T-cell (primary cell): ENCODE data around the gene PTPRD. TPM values are rescaled to one million over a fixed set of nuclear protein-coding genes. Genes with fewer than 3 reads are reported as not detected.

Experiments used
- ATAC-seq, 4 experiments: fragments of 200-7000 bp in 3 of 4; fragments of 150-1000 bp in 1 of 4; cut with Tn5 transposase; replicated peaks in 1 of 4; 1 replicate in 3 of 4; 2 replicates in 1 of 4; pipeline ENCODE4 v1.10.0; 2021; ENCODE audit warnings: moderate library complexity in 3 of 4, mild to moderate bottlenecking in 2 of 4, moderate number of reproducible peaks in 1 of 4
- CTCF ChIA-PET, 2 donors: fragments of 300-600 bp; sonication (Branson Sonifier 250); formaldehyde crosslinking; loops; one replicate each; lab custom pipeline; 2022; ENCODE audit warnings: antibody characterized with exemption in 2 of 2; lab: Charles Lee
- POLR2A ChIA-PET, 2 donors: fragments of 300-600 bp; sonication (Branson Sonifier 250); formaldehyde crosslinking; loops; one replicate each; lab custom pipeline; 2022; ENCODE audit warnings: antibody characterized with exemption in 2 of 2; lab: Charles Lee
- DNase-seq, 35 experiments: peaks; one replicate each; pipeline versions ENCODE4 v3.0.0 to v3.0.0-alpha.2; 2013 to 2023
- H3K27ac ChIP-seq: one replicate; pipeline ENCODE4 v1.5.1; 2013; ENCODE audit warnings: low read length
- H3K27me3 ChIP-seq, 2 experiments: replicated peaks in 1 of 2; 1 replicate in 1 of 2; 2 replicates in 1 of 2; pipeline versions ENCODE4 v1.6.1 to v1.7.0; 2013; ENCODE audit warnings: low read length in 1 of 2, mixed read lengths in 1 of 2; ENCODE audit not compliant: control insufficient read depth in 2 of 2, insufficient read depth in 2 of 2; ENCODE audit errors: extremely low read depth in 1 of 2
- H3K36me3 ChIP-seq, 2 donors: 1 replicate in 1 of 2; 2 replicates in 1 of 2; pipeline versions ENCODE4 v1.6.1 to v1.7.0; 2013; ENCODE audit warnings: low read length in 1 of 2; ENCODE audit not compliant: control insufficient read depth in 2 of 2, insufficient read depth in 1 of 2; ENCODE audit errors: extremely low read depth in 1 of 2
- H3K4me1 ChIP-seq, 2 experiments: 1 replicate in 1 of 2; 2 replicates in 1 of 2; pipeline versions ENCODE4 v1.6.1 to v1.7.0; 2013; ENCODE audit warnings: low read length in 2 of 2, mixed read lengths in 1 of 2; ENCODE audit not compliant: insufficient read depth in 2 of 2, control insufficient read depth in 1 of 2; ENCODE audit errors: extremely low read depth in 1 of 2
- H3K4me3 ChIP-seq, 2 donors: 1 replicate in 1 of 2; 2 replicates in 1 of 2; pipeline versions ENCODE4 v1.5.1 to v1.7.0; 2013; ENCODE audit warnings: mild to moderate bottlenecking in 2 of 2, low read length in 1 of 2, moderate library complexity in 1 of 2; ENCODE audit not compliant: control insufficient read depth in 1 of 2; ENCODE audit errors: extremely low read depth in 1 of 2
- H3K9me3 ChIP-seq: 2 replicates; pipeline ENCODE4 v1.7.0; 2013
- H3K27ac Mint-ChIP-seq, 2 donors: one replicate each; pipeline ENCODE4 v1.8.0; 2020 to 2021; ENCODE audit warnings: mild to moderate bottlenecking in 2 of 2, mixed read lengths in 2 of 2
- H3K27me3 Mint-ChIP-seq, 2 donors: one replicate each; pipeline ENCODE4 v1.8.0; 2021 to 2022; ENCODE audit warnings: mixed read lengths in 2 of 2
- H3K36me3 Mint-ChIP-seq: one replicate; pipeline ENCODE4 v1.8.0; 2021; ENCODE audit warnings: mixed read lengths
- H3K4me1 Mint-ChIP-seq, 3 donors: one replicate each; pipeline ENCODE4 v1.8.0; 2020 to 2022; ENCODE audit warnings: mixed read lengths in 3 of 3, mild to moderate bottlenecking in 1 of 3
- H3K4me3 Mint-ChIP-seq, 3 donors: one replicate each; pipeline ENCODE4 v1.8.0; 2020 to 2022; ENCODE audit warnings: mild to moderate bottlenecking in 3 of 3, mixed read lengths in 3 of 3, moderate library complexity in 3 of 3
- H3K9me3 Mint-ChIP-seq, 3 donors: one replicate each; pipeline ENCODE4 v1.8.0; 2020 to 2022; ENCODE audit warnings: mixed read lengths in 3 of 3
- WGBS: methylation state at CpG from one replicate; pipeline ENCODE4 v1.1.5; 2013; ENCODE audit warnings: missing lambda C conversion rate; ENCODE audit not compliant: insufficient coverage; 5-methylcytosine and 5-hydroxymethylcytosine counted together
- total RNA-seq, 35 experiments: library from RNA in 6 of 35; stranded (reverse) in 6 of 35; fragments of 120-200 nt in 1 of 35; gene quantifications; one replicate each; pipeline versions ENCODE4 v1.2.1 to v1.2.4 and lab custom pipeline; 2013 to 2026

The PTPRD gene
- total RNA-seq, 5 donors from 2014 or later (not counting 1 experiment from before 2014, with no cell fraction given) = 0.13 to 0.61 (median 0.38) TPM; not detected in 2

- H3K4me3 ChIP-seq = no peak overlapping the region
- no peak overlapping the region for H3K27ac Mint-ChIP-seq
- ATAC-seq (no peak), DNase-seq (no peak)
- no peaks in the 10 kb centered on the region for H3K4me1 ChIP-seq
- no peaks in the 10 kb centered on the region for H3K4me1 Mint-ChIP-seq
- no CpG with 5 or more reads among the region's 3 CpGs for WGBS
- ChIA-PET CTCF (no interaction called here), POLR2A (no interaction called here)
- H3K27ac ChIP-seq = no peak overlapping the region
- no peaks in the 10 kb centered on the region for H3K36me3 Mint-ChIP-seq
- no peaks in the 10 kb centered on the region for H3K27me3 Mint-ChIP-seq
- H3K4me3 Mint-ChIP-seq = no peak overlapping the region
- no peaks in the 10 kb centered on the region for H3K27me3 ChIP-seq
- H3K36me3 ChIP-seq = no peaks in the 10 kb centered on the region
- H3K9me3 Mint-ChIP-seq = no peaks in the 10 kb centered on the region
- H3K9me3 ChIP-seq = no peaks in the 10 kb centered on the region
Observed at GRCh38 chr9:8552732-8553131, 2060.1 kb downstream of the PTPRD start.

GRCh38 chr9:8549214-8549613 lies 2063.6 kb downstream of the PTPRD start:
- no peak overlapping the region for H3K4me3 Mint-ChIP-seq

GRCh38 chr9:8543219-8543618 lies 2069.6 kb downstream of the PTPRD start:
- Histone ChIP-seq H3K4me1 (no peaks in the 10 kb centered on the region), H3K27ac (no peak overlapping the region), H3K4me3 (no peak overlapping the region), H3K27me3 (no peaks in the 10 kb centered on the region), H3K9me3 (no peaks in the 10 kb centered on the region), H3K36me3 (no peaks in the 10 kb centered on the region)
- POLR2A ChIA-PET = no interaction called here
- no peak overlapping the region for H3K4me3 Mint-ChIP-seq
- peaks cover 0 to 2% of the 10 kb centered on the region in 2 donors for H3K27me3 Mint-ChIP-seq
- H3K4me1 Mint-ChIP-seq = no peaks in the 10 kb centered on the region
- no peak for ATAC-seq
- CTCF ChIA-PET = no interaction called here
- no peak for DNase-seq
- no peak overlapping the region for H3K27ac Mint-ChIP-seq
- no CpG with 5 or more reads among the region's 2 CpGs for WGBS
- H3K9me3 Mint-ChIP-seq = no peaks in the 10 kb centered on the region
- H3K36me3 Mint-ChIP-seq = no peaks in the 10 kb centered on the region

More at GRCh38 chr9:8549214-8549613, 2063.6 kb downstream of the PTPRD start:
- H3K27ac ChIP-seq = no peak overlapping the region
- no peaks in the 10 kb centered on the region for H3K27me3 ChIP-seq
- no peaks in the 10 kb centered on the region for H3K4me1 ChIP-seq
- H3K36me3 Mint-ChIP-seq = no peaks in the 10 kb centered on the region
- ChIA-PET CTCF (no interaction called here), POLR2A (no interaction called here)
- H3K4me1 Mint-ChIP-seq = no peaks in the 10 kb centered on the region
- WGBS = 80% methylated on average over 1 of the region's 1 CpG
- H3K27ac Mint-ChIP-seq = no peak overlapping the region
- H3K27me3 Mint-ChIP-seq = peaks cover 0 to 2% of the 10 kb centered on the region in 2 donors
- ATAC-seq (no peak), DNase-seq (no peak)
- H3K4me3 ChIP-seq = no peak overlapping the region
- no peaks in the 10 kb centered on the region for H3K9me3 Mint-ChIP-seq
- H3K36me3 ChIP-seq = no peaks in the 10 kb centered on the region
- H3K9me3 ChIP-seq = no peaks in the 10 kb centered on the region

- Mint-ChIP-seq H3K27me3 (peaks cover 0 to 2% of the 10 kb centered on the region in 2 donors), H3K27ac (no peak overlapping the region), H3K4me3 (no peak overlapping the region), H3K36me3 (no peaks in the 10 kb centered on the region), H3K9me3 (no peaks in the 10 kb centered on the region), H3K4me1 (no peaks in the 10 kb centered on the region)
- no peak for DNase-seq
- Histone ChIP-seq H3K27ac (no peak overlapping the region), H3K4me1 (no peaks in the 10 kb centered on the region), H3K27me3 (no peaks in the 10 kb centered on the region), H3K4me3 (no peak overlapping the region), H3K9me3 (no peaks in the 10 kb centered on the region), H3K36me3 (no peaks in the 10 kb centered on the region)
- POLR2A ChIA-PET = no interaction called here
- no peak for ATAC-seq
- CTCF ChIA-PET = no interaction called here
- 50% methylated on average over 1 of the region's 4 CpGs for WGBS
Observed at GRCh38 chr9:8542537-8542936, 2070.3 kb downstream of the PTPRD start.

GRCh38 chr9:8539681-8540197 lies 2073.1 kb downstream of the PTPRD start:
- ATAC-seq (no peak), DNase-seq (no peak)
- no peaks in the 10 kb centered on the region for H3K9me3 Mint-ChIP-seq
- WGBS = 80% methylated on average over 1 of the region's 5 CpGs
- H3K27me3 Mint-ChIP-seq = no peaks in the 10 kb centered on the region
- Histone ChIP-seq H3K4me1 (no peaks in the 10 kb centered on the region), H3K27me3 (no peaks in the 10 kb centered on the region), H3K4me3 (no peak overlapping the region), H3K9me3 (no peaks in the 10 kb centered on the region), H3K27ac (no peak overlapping the region), H3K36me3 (no peaks in the 10 kb centered on the region)
- no peak overlapping the region for H3K27ac Mint-ChIP-seq
- ChIA-PET CTCF (no interaction called here), POLR2A (no interaction called here)
- H3K4me1 Mint-ChIP-seq = no peaks in the 10 kb centered on the region
- no peaks in the 10 kb centered on the region for H3K36me3 Mint-ChIP-seq
- no peak overlapping the region for H3K4me3 Mint-ChIP-seq

- H3K27ac ChIP-seq = no peak overlapping the region
- ChIA-PET POLR2A (interaction anchor here in 1 of 2 donors (0.6 kb wide), 1 partner anchor 22 kb away, joined by 3 read pairs; no protein-coding TSS in a partner anchor), CTCF (no interaction called here)
- H3K9me3 ChIP-seq = no peaks in the 10 kb centered on the region
- Mint-ChIP-seq H3K9me3 (no peaks in the 10 kb centered on the region), H3K27ac (no peak overlapping the region), H3K4me1 (no peaks in the 10 kb centered on the region), H3K4me3 (no peak overlapping the region), H3K36me3 (no peaks in the 10 kb centered on the region), H3K27me3 (no peaks in the 10 kb centered on the region)
- ATAC-seq (no peak), DNase-seq (no peak)
- H3K27me3 ChIP-seq = no peaks in the 10 kb centered on the region
- no peaks in the 10 kb centered on the region for H3K4me1 ChIP-seq
- no CpG with 5 or more reads among the region's 2 CpGs for WGBS
- H3K36me3 ChIP-seq = no peaks in the 10 kb centered on the region
- H3K4me3 ChIP-seq = no peak overlapping the region
Observed at GRCh38 chr9:8536845-8537244, 2076.0 kb downstream of the PTPRD start.

- CTCF ChIA-PET = no interaction called here
- H3K4me3 Mint-ChIP-seq = no peak overlapping the region
- Histone ChIP-seq H3K36me3 (no peaks in the 10 kb centered on the region), H3K4me1 (no peaks in the 10 kb centered on the region), H3K27ac (no peak overlapping the region), H3K9me3 (no peaks in the 10 kb centered on the region), H3K27me3 (no peaks in the 10 kb centered on the region), H3K4me3 (no peak overlapping the region)
- H3K9me3 Mint-ChIP-seq = no peaks in the 10 kb centered on the region
- no peaks in the 10 kb centered on the region for H3K36me3 Mint-ChIP-seq
- no peaks in the 10 kb centered on the region for H3K27me3 Mint-ChIP-seq
- POLR2A ChIA-PET = no interaction called here
- ATAC-seq (no peak), DNase-seq (no peak)
- H3K27ac Mint-ChIP-seq = no peak overlapping the region
- no peaks in the 10 kb centered on the region for H3K4me1 Mint-ChIP-seq
- WGBS = no CpG with 5 or more reads among the region's 1 CpG
Observed at GRCh38 chr9:8534828-8535227, 2078.0 kb downstream of the PTPRD start.
